HG03354 (cell line): ENCODE measurements around the gene PKHD1.
"Not testable (repeated sequence)": the region's sequence is repeated elsewhere in the genome, so short reads cannot be mapped to it uniquely, and the experiment has no call there.

ENCODE experiments used
- ATAC-seq: cut with Tn5 transposase; IDR thresholded peaks from one replicate; pipeline ENCODE4 v1.9.1; 2021; ENCODE audit warnings: mild to moderate bottlenecking; ENCODE audit not compliant: unreplicated experiment, poor library complexity, severe bottlenecking

The PKHD1 gene

GRCh38 chr6:52009466-52010140 is 77.8 kb downstream of the PKHD1 start:
- no peak for ATAC-seq

- ATAC-seq, result no peak
Observed at GRCh38 chr6:52000064-52000463, 87.3 kb downstream of the PKHD1 start.

GRCh38 chr6:51996296-51996947 is 91.0 kb downstream of the PKHD1 start:
- ATAC-seq, result peak; percentile 93

GRCh38 chr6:51995214-51995755 is 92.1 kb downstream of the PKHD1 start:
- no peak for ATAC-seq

- no peak for ATAC-seq
Observed at GRCh38 chr6:51992876-51993275, 94.5 kb downstream of the PKHD1 start.

GRCh38 chr6:51989789-51990188 is 97.6 kb downstream of the PKHD1 start:
- ATAC-seq, result no peak

- ATAC-seq, result no peak
Observed at GRCh38 chr6:51986864-51987263, 100.5 kb downstream of the PKHD1 start.

GRCh38 chr6:51983564-51983963 is 103.8 kb downstream of the PKHD1 start:
- no peak for ATAC-seq

GRCh38 chr6:51982695-51983094 is 104.7 kb downstream of the PKHD1 start:
- not testable (repeated sequence) for ATAC-seq

GRCh38 chr6:51976374-51976773 is 111.0 kb downstream of the PKHD1 start:
- no peak for ATAC-seq

GRCh38 chr6:51972659-51973058 is 114.8 kb downstream of the PKHD1 start:
- ATAC-seq, result no peak

GRCh38 chr6:51968265-51968664 is 119.1 kb downstream of the PKHD1 start:
- ATAC-seq, result no peak

GRCh38 chr6:51965222-51965801 is 122.1 kb downstream of the PKHD1 start:
- no peak for ATAC-seq

- no peak for ATAC-seq
Observed at GRCh38 chr6:51963980-51964379, 123.4 kb downstream of the PKHD1 start.

- no peak for ATAC-seq
Observed at GRCh38 chr6:51962354-51962753, 125.1 kb downstream of the PKHD1 start.

- ATAC-seq, result no peak
Observed at GRCh38 chr6:51960419-51960818, 127.0 kb downstream of the PKHD1 start.

GRCh38 chr6:51959744-51960383 is 127.5 kb downstream of the PKHD1 start:
- ATAC-seq, result peak; percentile 86

GRCh38 chr6:51954681-51955080 is 132.7 kb downstream of the PKHD1 start:
- no peak for ATAC-seq

- ATAC-seq, result no peak
Observed at GRCh38 chr6:51953246-51953645, 134.2 kb downstream of the PKHD1 start.

- no peak for ATAC-seq
Observed at GRCh38 chr6:51951924-51952323, 135.5 kb downstream of the PKHD1 start.
